CD14-positive monocyte (primary cell): ENCODE data around the gene UST. TPM values are rescaled to one million over a fixed set of nuclear protein-coding genes. Genes with fewer than 3 reads are reported as not detected.

Source experiments
- DNase-seq, 3 donors: peaks; one replicate each; pipeline ENCODE4 v3.0.0-alpha.2; 2011 to 2022
- H2AFZ ChIP-seq: 2 replicates; pipeline ENCODE4 v1.6.0; 2012; ENCODE audit warnings: mild to moderate bottlenecking, low read depth, low read length, inconsistent platforms; ENCODE audit not compliant: insufficient read depth, poor library complexity, severe bottlenecking
- H3K27ac ChIP-seq, 2 donors: 1 replicate in 1 of 2; 2 replicates in 1 of 2; pipeline ENCODE4 v1.5.1; 2012 to 2013; ENCODE audit warnings: low read length in 2 of 2, control low read depth in 1 of 2, inconsistent platforms in 1 of 2, low read depth in 1 of 2, mild to moderate bottlenecking in 1 of 2
- H3K27me3 ChIP-seq, 2 donors: one replicate each; pipeline versions ENCODE4 v1.6.0 to v1.6.1; 2011 to 2013; ENCODE audit warnings: low read length in 2 of 2; ENCODE audit not compliant: control insufficient read depth in 2 of 2, insufficient read depth in 2 of 2
- H3K36me3 ChIP-seq, 2 donors: replicated peaks in 1 of 2; 1 replicate in 1 of 2; 2 replicates in 1 of 2; pipeline versions ENCODE4 v1.5.1 to v1.6.1; 2012 to 2013; ENCODE audit warnings: low read length in 2 of 2, control low read depth in 1 of 2, inconsistent platforms in 1 of 2, mild to moderate bottlenecking in 1 of 2; ENCODE audit not compliant: insufficient read depth in 2 of 2, control insufficient read depth in 1 of 2
- H3K4me1 ChIP-seq, 2 donors: 1 replicate in 1 of 2; 2 replicates in 1 of 2; pipeline versions ENCODE4 v1.5.1 to v1.6.1; 2012 to 2013; ENCODE audit warnings: low read length in 2 of 2, control low read depth in 1 of 2, inconsistent platforms in 1 of 2, mild to moderate bottlenecking in 1 of 2, moderate library complexity in 1 of 2; ENCODE audit not compliant: insufficient read depth in 2 of 2, control insufficient read depth in 1 of 2
- H3K4me2 ChIP-seq: replicated peaks from 2 replicates; pipeline ENCODE3; 2012; ENCODE audit warnings: low read length, moderate library complexity, mild to moderate bottlenecking; ENCODE audit not compliant: poor library complexity, severe bottlenecking; ENCODE audit errors: extremely low read depth
- H3K4me3 ChIP-seq, 3 experiments: fragments of 200-600 bp in 1 of 3; sonication (generic) in 1 of 3; replicated peaks in 1 of 3; 1 replicate in 2 of 3; 2 replicates in 1 of 3; pipeline ENCODE4 v1.5.1; 2011 to 2013; ENCODE audit warnings: low read length in 3 of 3, mild to moderate bottlenecking in 3 of 3, control low read depth in 2 of 3, low read depth in 2 of 3, inconsistent platforms in 1 of 3, moderate library complexity in 1 of 3
- H3K79me2 ChIP-seq: 2 replicates; pipeline ENCODE4 v1.6.0; 2012; ENCODE audit warnings: mild to moderate bottlenecking, control low read depth, inconsistent platforms, low read length, moderate library complexity; ENCODE audit not compliant: insufficient read depth
- H3K9ac ChIP-seq: 2 replicates; pipeline ENCODE4 v1.6.0; 2017; ENCODE audit warnings: low read length, mild to moderate bottlenecking; ENCODE audit not compliant: insufficient read depth, poor library complexity, severe bottlenecking
- H3K9me3 ChIP-seq, 2 donors: replicated peaks in 1 of 2; 1 replicate in 1 of 2; 2 replicates in 1 of 2; pipeline versions ENCODE4 v1.5.1 to v1.6.1; 2012 to 2013; ENCODE audit warnings: low read length in 2 of 2, control low read depth in 1 of 2; ENCODE audit not compliant: control insufficient read depth in 1 of 2, insufficient read depth in 1 of 2
- H4K20me1 ChIP-seq: 2 replicates; pipeline ENCODE4 v1.6.0; 2012; ENCODE audit warnings: mild to moderate bottlenecking, low read length, control low read depth, moderate library complexity; ENCODE audit not compliant: insufficient read depth
- H3K27ac Mint-ChIP-seq, 7 donors: one replicate each; pipeline ENCODE4 v1.8.0; 2020; ENCODE audit warnings: mild to moderate bottlenecking in 7 of 7, mixed read lengths in 7 of 7, moderate library complexity in 6 of 7, inconsistent platforms in 2 of 7
- H3K27me3 Mint-ChIP-seq, 3 donors: one replicate each; pipeline ENCODE4 v1.8.0; 2021 to 2022; ENCODE audit warnings: low read depth in 3 of 3, mild to moderate bottlenecking in 3 of 3, mixed read lengths in 3 of 3, moderate library complexity in 3 of 3, inconsistent platforms in 1 of 3
- H3K36me3 Mint-ChIP-seq, 2 donors: one replicate each; pipeline ENCODE4 v1.8.0; 2020; ENCODE audit warnings: mixed read lengths in 2 of 2, inconsistent platforms in 1 of 2, mild to moderate bottlenecking in 1 of 2
- H3K4me1 Mint-ChIP-seq: one replicate; pipeline ENCODE4 v1.8.0; 2020; ENCODE audit warnings: mild to moderate bottlenecking, mixed read lengths
- H3K4me3 Mint-ChIP-seq, 2 donors: one replicate each; pipeline ENCODE4 v1.8.0; 2020; ENCODE audit warnings: mild to moderate bottlenecking in 2 of 2, mixed read lengths in 2 of 2, moderate library complexity in 1 of 2
- H3K9me3 Mint-ChIP-seq, 7 donors: one replicate each; pipeline ENCODE4 v1.8.0; 2020 to 2022; ENCODE audit warnings: mixed read lengths in 7 of 7, mild to moderate bottlenecking in 6 of 7, moderate library complexity in 6 of 7, inconsistent platforms in 2 of 7
- WGBS: methylation state at CpG from one replicate; pipeline ENCODE4 v1.1.5; 2013; ENCODE audit warnings: missing lambda C conversion rate; ENCODE audit not compliant: insufficient coverage; 5-methylcytosine and 5-hydroxymethylcytosine counted together
- intact Hi-C, 2 donors: fragments of 100-400 bp; cut with micrococcal nuclease; formaldehyde crosslinking; loops; one replicate each; pipeline versions ENCODE4 v1.15.0 to v1.15.1; 2023
- polyA plus RNA-seq, 3 donors: library from polyadenylated mRNA; depleted of rRNA in 1 of 3; unstranded in 2 of 3; stranded (reverse) in 1 of 3; fragments of 300-500 nt in 2 of 3; fragments of >200 nt in 1 of 3; fragmentation: Illumina TruSeq in 2 of 3; gene quantifications; 1 replicate in 2 of 3; 2 replicates in 1 of 3; pipeline ENCODE4 v1.2.3, GENCODE V29; 2012 to 2021
- TF ChIP-seq, protein P1 (sequence below): fragments of 200-600 bp; IDR thresholded peaks from one replicate; pipeline ENCODE4 v1.8.0; 2022; ENCODE audit warnings: antibody characterized with exemption, mild to moderate bottlenecking

The UST gene
- polyA plus RNA-seq, 3 donors: 0.33 to 0.53 (median 0.48) TPM

DNA sequence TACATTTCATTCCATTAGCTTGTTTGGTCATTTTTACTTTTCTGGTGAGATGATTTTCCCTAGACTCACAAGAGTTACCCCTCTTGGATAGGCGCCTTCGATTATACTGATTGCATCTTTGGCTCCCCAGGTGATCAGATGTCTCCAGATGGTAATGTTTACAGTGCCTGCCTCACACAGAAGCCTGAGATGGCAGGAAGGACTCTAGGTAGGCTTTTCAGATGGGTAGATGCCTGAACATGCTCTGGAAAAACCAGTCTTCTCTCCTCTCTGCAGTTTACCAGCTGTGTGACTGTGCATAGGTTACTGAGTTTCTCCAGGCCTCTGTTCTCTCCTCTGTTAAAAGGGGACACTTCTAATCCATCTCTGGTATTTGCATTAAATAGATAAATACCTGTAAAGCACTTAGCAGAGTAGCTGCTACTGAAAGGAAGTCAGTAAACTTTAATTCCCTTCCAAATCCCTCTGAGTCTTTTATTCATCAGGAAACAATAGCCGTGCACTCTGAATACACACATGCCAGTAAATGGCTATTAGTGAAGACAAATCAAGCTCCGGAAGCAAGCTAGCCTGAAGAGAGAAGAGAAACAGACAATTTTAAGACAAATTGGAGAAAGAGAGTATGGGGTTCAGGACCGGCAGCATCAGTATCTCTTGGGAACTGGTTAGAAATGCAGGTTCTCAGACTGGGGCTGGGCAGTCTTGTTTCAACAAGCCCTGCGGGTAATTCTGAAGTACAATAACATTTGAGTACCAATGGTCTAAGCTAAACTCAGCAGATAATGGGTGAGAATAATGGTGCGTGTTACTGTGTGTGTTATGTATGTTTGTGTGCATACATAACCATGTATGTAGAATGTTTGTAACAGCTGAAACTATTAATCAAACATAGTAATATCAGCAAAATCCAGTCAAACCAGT, 139.4 kb downstream of the UST start:
- Mint-ChIP-seq H3K36me3 (no peaks in the 10 kb centered on the region), H3K27ac (no peak overlapping the region), H3K27me3 (peaks cover 0 to 4% (median 0%) of the 10 kb centered on the region in 3 donors), H3K4me1 (no peaks in the 10 kb centered on the region), H3K4me3 (no peak overlapping the region), H3K9me3 (peaks cover 0 to 4% (median 0%) of the 10 kb centered on the region in 7 donors)
- WGBS: 95% methylated on average over 2 of the region's 7 CpGs
- H3K9ac ChIP-seq: no peak overlapping the region
- no peaks in the 10 kb centered on the region for H3K79me2 ChIP-seq
- no peaks in the 10 kb centered on the region for H3K27me3 ChIP-seq
- no peaks in the 10 kb centered on the region for H3K4me1 ChIP-seq
- no peaks in the 10 kb centered on the region for H3K9me3 ChIP-seq
- no peaks in the 10 kb centered on the region for H3K36me3 ChIP-seq
- DNase-seq: no peak
- H4K20me1 ChIP-seq: no peaks in the 10 kb centered on the region
- intact Hi-C loops: no loop called here
- no peak overlapping the region for H2AFZ ChIP-seq
- TF ChIP-seq, protein P1, sequence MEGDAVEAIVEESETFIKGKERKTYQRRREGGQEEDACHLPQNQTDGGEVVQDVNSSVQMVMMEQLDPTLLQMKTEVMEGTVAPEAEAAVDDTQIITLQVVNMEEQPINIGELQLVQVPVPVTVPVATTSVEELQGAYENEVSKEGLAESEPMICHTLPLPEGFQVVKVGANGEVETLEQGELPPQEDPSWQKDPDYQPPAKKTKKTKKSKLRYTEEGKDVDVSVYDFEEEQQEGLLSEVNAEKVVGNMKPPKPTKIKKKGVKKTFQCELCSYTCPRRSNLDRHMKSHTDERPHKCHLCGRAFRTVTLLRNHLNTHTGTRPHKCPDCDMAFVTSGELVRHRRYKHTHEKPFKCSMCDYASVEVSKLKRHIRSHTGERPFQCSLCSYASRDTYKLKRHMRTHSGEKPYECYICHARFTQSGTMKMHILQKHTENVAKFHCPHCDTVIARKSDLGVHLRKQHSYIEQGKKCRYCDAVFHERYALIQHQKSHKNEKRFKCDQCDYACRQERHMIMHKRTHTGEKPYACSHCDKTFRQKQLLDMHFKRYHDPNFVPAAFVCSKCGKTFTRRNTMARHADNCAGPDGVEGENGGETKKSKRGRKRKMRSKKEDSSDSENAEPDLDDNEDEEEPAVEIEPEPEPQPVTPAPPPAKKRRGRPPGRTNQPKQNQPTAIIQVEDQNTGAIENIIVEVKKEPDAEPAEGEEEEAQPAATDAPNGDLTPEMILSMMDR: no peak
- no peak overlapping the region for H3K4me3 ChIP-seq
- no peak overlapping the region for H3K4me2 ChIP-seq
- no peak overlapping the region for H3K27ac ChIP-seq

DNA sequence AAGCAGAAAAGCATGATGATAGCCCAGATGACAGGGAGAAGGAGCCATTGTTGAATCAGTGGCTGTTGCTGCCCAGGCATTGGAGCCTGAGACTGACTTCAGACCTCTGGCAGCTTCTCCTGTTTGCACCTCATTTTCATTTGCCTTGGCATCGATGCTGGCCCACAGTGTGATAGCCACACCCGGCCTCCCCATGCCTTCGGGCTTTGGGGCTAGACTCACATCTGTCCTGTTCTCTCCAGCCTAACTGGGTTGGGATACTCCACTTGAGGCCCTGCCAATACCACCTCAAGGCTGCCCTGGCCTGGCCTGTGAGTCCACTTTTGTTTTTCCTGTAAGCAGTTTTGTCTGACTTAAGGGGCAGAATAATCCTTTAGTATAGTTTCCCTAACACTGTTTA, 140.4 kb downstream of the UST start:
- Mint-ChIP-seq H3K36me3 (no peaks in the 10 kb centered on the region), H3K9me3 (peaks cover 0 to 4% (median 0%) of the 10 kb centered on the region in 7 donors), H3K4me1 (peaks cover 2% of the 10 kb centered on the region), H3K27me3 (peaks cover 0 to under 1% (median 0%) of the 10 kb centered on the region in 3 donors), H3K4me3 (no peak overlapping the region), H3K27ac (no peak overlapping the region)
- TF ChIP-seq, protein P1: no peak
- DNase-seq: no peak
- WGBS: 87% methylated on average over 3 of the region's 3 CpGs
- H3K9me3 ChIP-seq: no peaks in the 10 kb centered on the region
- no peaks in the 10 kb centered on the region for H3K79me2 ChIP-seq
- no peaks in the 10 kb centered on the region for H3K27me3 ChIP-seq
- intact Hi-C loops: no loop called here
- H4K20me1 ChIP-seq: no peaks in the 10 kb centered on the region
- no peaks in the 10 kb centered on the region for H3K4me1 ChIP-seq
- H3K4me2 ChIP-seq: no peak overlapping the region
- H3K9ac ChIP-seq: no peak overlapping the region
- H2AFZ ChIP-seq: no peak overlapping the region
- no peak overlapping the region for H3K27ac ChIP-seq
- no peak overlapping the region for H3K4me3 ChIP-seq
- no peaks in the 10 kb centered on the region for H3K36me3 ChIP-seq
